Nephron (organoid): ENCODE measurements around the gene FARP1.

Experiments used
- H3K27ac Mint-ChIP-seq, 3 experiments: 2 replicates each; pipeline ENCODE4 v1.8.0; 2020; ENCODE audit warnings: mixed read lengths in 3 of 3, mild to moderate bottlenecking in 2 of 3, moderate library complexity in 1 of 3
- H3K27me3 Mint-ChIP-seq: 2 replicates; pipeline ENCODE4 v1.8.0; 2021; ENCODE audit warnings: low read depth, mild to moderate bottlenecking, moderate library complexity, mixed read lengths
- H3K36me3 Mint-ChIP-seq: 2 replicates; pipeline ENCODE4 v1.8.0; 2020; ENCODE audit warnings: low read depth, mixed read lengths
- H3K4me1 Mint-ChIP-seq: 2 replicates; pipeline ENCODE4 v1.8.0; 2020; ENCODE audit warnings: mixed read lengths
- H3K4me3 Mint-ChIP-seq, 3 experiments: 2 replicates each; pipeline ENCODE4 v1.8.0; 2020; ENCODE audit warnings: mild to moderate bottlenecking in 3 of 3, mixed read lengths in 3 of 3, moderate library complexity in 2 of 3
- H3K9me3 Mint-ChIP-seq: 2 replicates; pipeline ENCODE4 v1.8.0; 2020; ENCODE audit warnings: mixed read lengths
- TF ChIP-seq, protein P1 (sequence below), 3 experiments: fragments of 200-600 bp; sonication (generic); IDR thresholded peaks; one replicate each; pipeline ENCODE4 v1.5.0; 2021; ENCODE audit warnings: antibody characterized with exemption in 3 of 3; ENCODE audit not compliant: unreplicated experiment in 3 of 3

The FARP1 gene

DNA sequence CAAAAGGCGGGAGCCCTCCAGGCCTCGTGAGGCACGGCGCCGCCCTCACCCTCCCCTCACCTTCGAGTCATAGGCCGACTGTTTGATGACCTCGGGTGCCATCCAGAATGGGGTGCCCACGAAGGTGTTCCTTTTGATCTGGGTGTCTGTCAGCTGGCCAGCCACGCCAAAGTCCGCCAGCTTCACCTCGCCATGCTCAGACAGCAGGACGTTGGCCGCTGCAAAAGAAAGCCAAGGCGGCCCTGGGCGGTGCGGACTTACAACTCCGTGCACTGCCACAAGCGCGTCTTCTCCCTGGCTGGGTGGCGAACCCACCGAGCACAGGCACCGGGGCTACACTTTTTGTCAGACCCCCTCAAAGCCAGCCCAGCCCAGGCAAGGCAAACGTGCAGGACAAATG lies 331.9 kb downstream of the FARP1 start:
- TF ChIP-seq, protein P1, sequence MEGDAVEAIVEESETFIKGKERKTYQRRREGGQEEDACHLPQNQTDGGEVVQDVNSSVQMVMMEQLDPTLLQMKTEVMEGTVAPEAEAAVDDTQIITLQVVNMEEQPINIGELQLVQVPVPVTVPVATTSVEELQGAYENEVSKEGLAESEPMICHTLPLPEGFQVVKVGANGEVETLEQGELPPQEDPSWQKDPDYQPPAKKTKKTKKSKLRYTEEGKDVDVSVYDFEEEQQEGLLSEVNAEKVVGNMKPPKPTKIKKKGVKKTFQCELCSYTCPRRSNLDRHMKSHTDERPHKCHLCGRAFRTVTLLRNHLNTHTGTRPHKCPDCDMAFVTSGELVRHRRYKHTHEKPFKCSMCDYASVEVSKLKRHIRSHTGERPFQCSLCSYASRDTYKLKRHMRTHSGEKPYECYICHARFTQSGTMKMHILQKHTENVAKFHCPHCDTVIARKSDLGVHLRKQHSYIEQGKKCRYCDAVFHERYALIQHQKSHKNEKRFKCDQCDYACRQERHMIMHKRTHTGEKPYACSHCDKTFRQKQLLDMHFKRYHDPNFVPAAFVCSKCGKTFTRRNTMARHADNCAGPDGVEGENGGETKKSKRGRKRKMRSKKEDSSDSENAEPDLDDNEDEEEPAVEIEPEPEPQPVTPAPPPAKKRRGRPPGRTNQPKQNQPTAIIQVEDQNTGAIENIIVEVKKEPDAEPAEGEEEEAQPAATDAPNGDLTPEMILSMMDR (IDR thresholded peaks at IDR 0.05; ENCODE audit: unreplicated experiment in 3 of 3) = no peak
- Mint-ChIP-seq H3K4me3 (no peak overlapping the region), H3K27me3 (no peaks in the 10 kb centered on the region), H3K27ac (no peak overlapping the region), H3K36me3 (peaks cover 43% of the 10 kb centered on the region), H3K4me1 (peaks cover 46% of the 10 kb centered on the region), H3K9me3 (no peaks in the 10 kb centered on the region)

- H3K9me3 Mint-ChIP-seq = no peaks in the 10 kb centered on the region
- H3K27me3 Mint-ChIP-seq = no peaks in the 10 kb centered on the region
- H3K27ac Mint-ChIP-seq = no peak overlapping the region
- peaks cover 41% of the 10 kb centered on the region for H3K36me3 Mint-ChIP-seq
- H3K4me1 Mint-ChIP-seq = peaks cover 48% of the 10 kb centered on the region
- H3K4me3 Mint-ChIP-seq = no peak overlapping the region
- TF ChIP-seq, protein P1 (IDR thresholded peaks at IDR 0.05; ENCODE audit: unreplicated experiment in 3 of 3) = no peak
Observed at GRCh38 chr13:98475522-98475921, 332.6 kb downstream of the FARP1 start.

DNA sequence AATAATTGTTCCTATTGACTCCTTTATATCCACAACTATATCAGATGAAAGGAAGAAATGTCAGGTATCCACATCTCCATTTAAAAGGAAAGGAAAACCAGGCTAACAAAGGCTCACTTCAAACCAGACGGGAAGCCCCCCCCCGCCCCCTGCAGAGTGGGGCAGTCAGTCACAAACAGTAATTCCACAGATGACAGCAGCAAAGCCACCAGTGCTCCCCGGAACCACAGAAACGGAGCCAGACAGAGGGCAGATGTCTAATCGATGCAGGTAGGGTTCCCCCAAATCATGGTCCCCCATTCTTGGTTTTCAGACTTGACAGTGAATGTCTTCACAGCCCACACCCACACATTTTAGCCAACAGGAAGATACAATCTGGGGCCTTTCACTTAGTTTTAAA lies 333.2 kb downstream of the FARP1 start:
- Mint-ChIP-seq H3K4me1 (peaks cover 53% of the 10 kb centered on the region), H3K27me3 (no peaks in the 10 kb centered on the region), H3K4me3 (peak overlapping the region in 1 of 3 experiments; percentile 12), H3K9me3 (no peaks in the 10 kb centered on the region), H3K36me3 (peaks cover 37% of the 10 kb centered on the region), H3K27ac (peak overlapping the region; percentile 62 to 87 (median 71))
- TF ChIP-seq, protein P1 (IDR thresholded peaks at IDR 0.05; ENCODE audit: unreplicated experiment in 3 of 3) = no peak

DNA sequence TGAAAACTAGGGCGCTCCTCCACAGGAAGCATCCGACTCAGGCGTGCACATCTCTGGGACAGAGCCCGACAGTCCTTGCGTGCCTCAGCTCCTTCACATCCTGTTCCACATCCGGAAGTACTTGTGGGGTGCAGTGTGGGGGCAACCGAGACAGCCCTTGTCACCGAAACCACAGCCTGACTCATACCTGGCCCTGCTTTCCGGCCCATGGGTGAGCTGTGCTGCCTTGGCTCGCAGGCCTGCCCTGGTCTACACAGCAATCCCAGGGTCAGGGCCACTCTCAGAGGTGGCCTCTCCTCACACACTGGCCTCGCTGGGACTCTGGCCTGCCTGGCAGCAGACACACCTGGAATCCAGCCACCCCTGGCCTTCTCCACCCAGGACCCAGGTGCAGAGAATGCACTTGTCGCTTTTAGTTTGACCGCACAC lies 333.7 kb downstream of the FARP1 start:
- H3K4me3 Mint-ChIP-seq = peak overlapping the region in 1 of 3 experiments; percentile 12
- peaks cover 57% of the 10 kb centered on the region for H3K4me1 Mint-ChIP-seq
- H3K36me3 Mint-ChIP-seq = peaks cover 32% of the 10 kb centered on the region
- no peaks in the 10 kb centered on the region for H3K27me3 Mint-ChIP-seq
- H3K27ac Mint-ChIP-seq = peak overlapping the region; percentile 62 to 87 (median 74)
- no peaks in the 10 kb centered on the region for H3K9me3 Mint-ChIP-seq
- TF ChIP-seq, protein P1 (IDR thresholded peaks at IDR 0.05; ENCODE audit: unreplicated experiment in 3 of 3) = no peak

- Mint-ChIP-seq H3K27me3 (no peaks in the 10 kb centered on the region), H3K27ac (peak overlapping the region; percentile 72 to 92 (median 77)), H3K36me3 (peaks cover 14% of the 10 kb centered on the region), H3K4me1 (peaks cover 73% of the 10 kb centered on the region), H3K4me3 (peak overlapping the region; percentile 33 to 55 (median 33)), H3K9me3 (no peaks in the 10 kb centered on the region)
- TF ChIP-seq, protein P1 (IDR thresholded peaks at IDR 0.05; ENCODE audit: unreplicated experiment in 3 of 3) = no peak
Observed at GRCh38 chr13:98478189-98479129, 335.6 kb downstream of the FARP1 start.
